Measurements from ENCODE around the gene HBP1.

The HBP1 gene

DNA sequence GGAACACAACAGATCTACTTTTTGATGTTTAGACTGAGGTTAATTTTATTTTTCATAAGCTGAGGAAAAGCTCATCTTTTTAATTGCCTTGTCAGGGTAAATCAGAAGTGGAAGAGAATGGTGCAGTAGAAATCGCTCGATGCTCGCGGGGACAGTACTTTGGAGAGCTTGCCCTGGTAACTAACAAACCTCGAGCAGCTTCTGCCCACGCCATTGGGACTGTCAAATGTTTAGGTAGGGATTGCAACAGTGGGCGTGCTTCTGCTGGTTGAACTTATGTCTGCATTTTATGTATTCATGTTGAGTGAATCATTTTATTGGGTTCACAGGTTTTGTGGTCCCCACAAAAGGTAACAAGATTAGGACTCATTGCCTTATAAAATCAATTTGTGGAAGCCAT lies 11.7 kb upstream of the HBP1 start:
- no peak for DNase-seq

DNA sequence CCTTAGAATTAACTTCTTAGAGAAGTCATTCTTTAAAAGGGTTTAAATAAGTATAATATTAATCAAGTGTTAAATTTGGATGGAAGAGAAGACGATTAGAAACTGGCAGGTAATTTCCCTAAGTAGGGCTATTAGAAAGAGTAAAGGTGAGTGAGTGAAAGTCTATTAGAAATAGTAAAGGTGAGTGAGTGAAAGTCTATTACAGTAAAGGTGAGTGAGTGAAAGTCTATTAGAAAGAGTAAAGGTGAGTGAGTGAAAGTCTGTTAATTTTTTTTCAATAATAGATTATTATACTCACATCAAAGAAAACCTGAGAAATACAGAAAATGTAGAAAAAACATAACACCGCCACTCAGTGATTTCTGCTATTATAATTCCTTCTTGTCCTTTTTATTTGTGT lies 10.8 kb upstream of the HBP1 start:
- no peak for DNase-seq

DNA sequence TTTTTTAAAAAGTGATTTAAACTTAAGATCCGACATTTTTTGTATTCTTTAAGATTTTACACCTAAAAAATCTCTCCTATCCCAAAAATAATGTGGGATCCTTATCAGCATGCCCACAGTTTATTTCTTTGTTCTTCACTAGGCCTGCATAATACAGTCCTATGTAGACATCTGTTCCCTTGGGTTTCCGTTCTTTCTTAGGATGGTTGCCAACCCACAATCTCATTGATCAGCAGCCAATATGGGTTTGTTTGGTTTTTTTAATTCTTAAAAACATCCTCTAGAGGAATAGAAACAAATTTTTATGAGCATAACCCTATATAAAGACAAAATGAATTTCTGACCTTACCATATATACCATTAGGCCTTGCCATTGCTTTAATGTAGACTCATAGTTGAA lies 8.4 kb upstream of the HBP1 start:
- DNase-seq, result no peak

DNA sequence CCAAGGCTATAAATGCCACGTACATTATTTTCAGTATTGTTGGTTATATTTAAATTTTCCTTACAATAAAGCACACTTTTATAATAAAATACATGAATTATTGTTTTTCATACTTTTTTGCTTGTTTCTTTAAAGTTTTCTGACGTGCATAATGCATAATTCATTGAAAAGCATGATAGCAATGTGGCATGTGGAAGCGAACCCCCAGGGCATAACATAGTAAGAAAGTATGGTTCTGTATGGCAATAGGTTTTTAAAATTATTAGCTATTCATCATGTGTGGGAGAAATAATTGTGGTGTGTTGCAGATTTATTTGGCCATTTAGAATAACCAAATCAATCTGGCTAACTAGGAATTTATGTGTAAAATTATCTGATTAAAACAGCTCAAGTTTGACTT lies 7.4 kb upstream of the HBP1 start:
- DNase-seq, result no peak

DNA sequence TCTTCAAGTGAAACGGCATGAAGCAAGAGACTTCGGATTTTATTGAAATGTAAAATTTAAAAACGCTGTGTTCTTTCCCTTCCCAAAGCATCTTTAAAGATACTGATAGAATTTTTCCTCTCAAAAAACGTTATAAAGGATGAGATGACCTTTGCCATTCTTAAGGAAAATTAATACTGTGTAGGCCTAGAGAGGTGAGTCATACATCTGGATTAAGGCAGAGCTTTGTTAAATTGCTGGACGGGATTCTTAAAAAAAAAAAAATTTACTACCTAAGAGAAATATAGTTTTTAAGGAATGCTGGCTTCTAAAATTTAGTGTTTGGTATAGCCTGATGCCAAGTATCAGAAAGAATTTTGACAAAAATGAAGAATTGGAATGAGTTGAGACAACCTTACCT lies 6.3 kb upstream of the HBP1 start:
- DNase-seq, result no peak

DNA sequence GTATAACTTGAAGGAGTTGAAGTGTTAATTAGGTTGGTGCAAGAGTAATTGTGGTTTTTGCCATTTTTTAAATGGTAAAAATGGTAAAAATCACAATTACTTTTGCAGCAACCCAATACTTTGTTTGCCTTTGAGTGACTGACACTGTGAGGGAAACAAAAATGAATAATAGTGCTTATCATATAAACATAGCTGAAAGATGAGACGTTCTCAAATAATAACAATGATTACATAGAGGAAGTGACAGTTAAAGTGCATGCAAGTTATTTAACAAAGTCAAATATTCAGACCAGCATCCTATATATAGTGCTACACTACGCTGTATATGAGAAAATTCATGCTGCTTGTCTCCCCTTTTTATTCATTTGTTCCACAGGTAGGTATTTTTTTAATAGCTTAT lies 4.7 kb upstream of the HBP1 start:
- DNase-seq, result no peak

DNA sequence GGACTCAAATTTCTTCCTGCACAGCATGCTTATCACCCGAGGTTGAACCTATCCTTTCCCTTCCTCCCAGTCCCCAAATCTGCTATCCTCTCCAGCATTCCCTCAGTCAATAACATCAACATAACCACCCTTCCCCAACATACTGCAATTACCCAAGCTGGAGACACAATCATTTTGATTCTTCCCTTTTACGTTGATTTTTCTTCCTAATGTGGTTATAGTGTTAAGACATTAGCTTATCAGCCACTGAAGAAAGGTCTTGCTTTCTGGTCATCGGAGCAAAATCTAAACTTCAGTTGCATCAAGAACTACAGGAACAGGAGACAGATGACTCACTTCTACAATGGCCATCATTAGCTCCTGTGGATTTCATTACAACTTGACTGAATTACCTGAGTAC lies 3.5 kb upstream of the HBP1 start:
- DNase-seq, result no peak

DNA sequence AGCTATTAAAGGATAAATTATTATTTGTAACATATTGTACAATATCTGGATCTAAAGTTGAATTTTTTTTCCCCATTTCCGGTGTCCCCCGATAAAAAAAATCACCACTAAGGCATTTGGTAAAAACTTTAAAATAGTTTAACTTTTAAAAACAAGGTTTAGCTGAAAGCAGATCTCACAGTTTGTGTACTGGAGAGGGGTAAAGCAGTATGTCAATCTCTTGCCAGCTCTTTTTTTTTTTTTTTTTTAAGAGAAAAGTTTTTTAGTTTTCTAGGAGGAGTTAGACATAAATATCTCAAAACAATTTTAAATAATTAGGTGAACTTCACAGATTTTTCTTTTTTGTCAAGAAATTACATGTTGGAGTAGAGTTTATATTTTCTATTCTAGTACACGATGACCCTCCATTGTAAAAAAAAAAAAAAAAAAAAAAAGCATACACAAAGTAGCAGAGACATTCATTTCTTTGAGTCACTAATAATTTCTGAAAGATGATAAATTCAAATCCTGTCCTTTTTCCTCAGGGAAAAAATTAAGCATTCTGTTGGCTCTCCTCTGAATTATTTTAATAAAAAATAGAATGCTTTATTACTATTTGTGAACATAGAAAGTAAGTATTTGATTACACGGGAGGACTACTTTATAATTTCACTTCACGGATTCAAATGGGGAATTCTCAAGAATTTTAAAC lies 1.9 kb upstream of the HBP1 start:
- no peak for DNase-seq

DNA sequence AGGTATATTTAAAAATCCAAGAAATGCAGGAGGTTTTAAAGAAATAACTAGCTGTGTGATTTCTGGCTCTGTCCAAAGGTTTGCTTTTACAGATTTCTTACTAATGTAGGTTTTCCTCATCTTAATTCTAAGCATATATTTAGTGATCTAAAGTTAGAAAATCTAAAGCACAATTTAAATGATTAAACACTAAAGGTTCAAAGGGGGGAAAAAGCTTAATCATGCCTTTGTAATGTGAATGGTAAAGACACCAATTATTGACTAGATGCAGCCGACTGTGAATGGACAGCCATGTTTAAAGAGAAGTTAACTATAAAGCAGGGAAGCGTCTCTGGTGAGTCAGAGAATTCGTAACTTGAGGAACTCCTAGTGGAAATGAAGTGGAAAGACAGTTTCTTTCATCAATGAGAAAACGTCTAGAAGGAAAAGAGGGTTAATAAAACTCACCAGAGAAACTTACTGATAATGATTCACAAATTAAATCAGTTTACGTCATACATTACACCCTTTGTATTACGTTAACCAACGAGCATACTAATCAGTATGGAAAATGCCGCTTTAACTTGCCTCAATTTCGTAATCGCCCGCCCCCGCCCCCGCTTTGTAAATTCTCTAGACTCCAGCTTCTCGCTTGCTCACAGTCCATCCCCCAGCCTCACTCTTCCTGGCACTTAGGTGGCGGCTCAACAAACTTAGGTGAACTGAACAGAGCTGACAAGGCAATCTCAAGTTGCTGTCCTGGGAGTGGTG lies 1.1 kb upstream of the HBP1 start:
- DNase-seq, result peak; percentile 63

DNA sequence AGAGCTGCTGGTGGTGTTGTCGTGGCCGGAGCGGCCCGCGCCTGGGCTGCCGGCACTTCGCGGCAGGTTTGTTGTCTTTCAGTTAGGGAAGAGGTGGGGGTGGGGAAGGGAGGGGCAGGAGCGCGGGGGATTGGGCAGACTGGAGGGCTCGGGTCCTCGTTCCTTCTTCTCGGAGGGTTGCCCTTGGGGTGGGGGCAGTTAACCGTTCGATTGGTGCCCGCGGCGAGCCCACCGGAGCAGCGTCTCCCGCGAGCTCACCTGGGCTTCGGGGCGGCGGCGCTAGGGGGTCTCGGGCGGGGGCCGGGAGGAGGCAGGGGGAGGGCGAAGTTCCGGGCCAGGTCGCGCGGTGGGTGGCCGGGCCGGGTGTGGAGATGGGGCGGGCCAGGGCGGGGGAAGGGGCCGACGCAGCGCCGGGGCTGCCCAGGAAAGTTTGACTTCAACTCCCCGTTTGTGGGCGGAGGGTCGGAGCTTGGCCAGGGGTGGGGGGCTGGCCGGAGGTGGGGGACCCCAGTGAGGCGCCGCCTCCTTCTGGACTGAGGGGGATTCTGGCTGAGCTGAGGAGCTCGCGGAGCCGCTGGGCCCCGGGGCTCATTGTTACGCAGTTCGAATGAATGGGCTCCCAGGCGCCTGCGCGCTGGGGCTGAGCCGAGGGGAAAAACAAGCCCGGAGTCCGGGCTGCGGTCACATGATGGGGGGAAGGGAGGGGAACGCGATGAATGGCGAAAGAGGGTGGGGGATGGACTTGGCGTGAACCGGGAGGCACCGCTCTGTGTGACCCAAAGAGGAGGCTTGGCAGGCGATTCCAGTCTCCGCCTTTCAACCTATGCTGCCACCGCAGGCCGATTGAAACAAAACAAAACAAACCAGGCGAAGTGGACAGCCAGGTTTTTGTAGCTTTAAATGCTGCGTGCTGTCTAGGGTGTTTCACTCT lies 582 bp downstream of the HBP1 start:
- DNase-seq, result peak; percentile 78

DNA sequence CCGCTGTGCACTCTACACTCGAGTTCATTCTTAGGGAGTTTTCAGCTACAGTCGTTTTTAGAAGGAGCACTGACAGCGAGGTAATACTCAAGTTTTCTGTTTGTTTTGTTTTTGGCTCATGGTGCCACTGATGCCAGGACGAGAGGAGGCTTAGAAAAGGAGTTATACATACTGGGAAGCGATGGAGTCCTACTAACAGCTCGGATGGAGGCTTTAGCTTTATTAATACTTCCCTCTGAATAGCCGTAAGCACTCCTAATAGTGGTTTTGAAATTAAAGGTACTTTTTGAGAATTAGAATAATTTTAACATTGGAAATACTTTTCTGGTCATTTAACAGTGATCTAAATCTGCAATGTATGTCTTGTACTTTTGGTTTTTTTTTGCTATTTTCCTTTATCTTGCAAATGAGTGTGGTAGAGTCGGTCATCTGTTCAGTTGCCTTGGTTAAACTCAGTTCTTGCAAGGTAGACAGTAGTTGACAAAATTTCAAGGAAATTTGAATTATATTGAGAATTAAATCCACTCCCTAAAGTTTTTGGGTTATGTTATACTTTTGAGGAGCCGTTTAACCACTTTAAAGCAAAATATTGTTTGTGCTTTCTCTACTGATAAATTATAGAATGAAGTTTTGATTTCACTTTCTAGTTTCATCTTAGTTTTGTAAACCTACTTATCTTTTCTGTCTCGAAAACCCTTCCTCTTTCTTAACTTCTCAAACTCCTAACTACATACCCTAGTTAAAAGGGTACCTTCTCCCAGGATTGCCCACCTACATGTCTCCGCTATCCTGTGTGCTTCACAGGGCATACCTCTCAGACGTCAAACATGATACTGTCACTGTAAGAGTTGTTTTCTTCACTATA lies 1.5 kb downstream of the HBP1 start:
- no peak for DNase-seq

DNA sequence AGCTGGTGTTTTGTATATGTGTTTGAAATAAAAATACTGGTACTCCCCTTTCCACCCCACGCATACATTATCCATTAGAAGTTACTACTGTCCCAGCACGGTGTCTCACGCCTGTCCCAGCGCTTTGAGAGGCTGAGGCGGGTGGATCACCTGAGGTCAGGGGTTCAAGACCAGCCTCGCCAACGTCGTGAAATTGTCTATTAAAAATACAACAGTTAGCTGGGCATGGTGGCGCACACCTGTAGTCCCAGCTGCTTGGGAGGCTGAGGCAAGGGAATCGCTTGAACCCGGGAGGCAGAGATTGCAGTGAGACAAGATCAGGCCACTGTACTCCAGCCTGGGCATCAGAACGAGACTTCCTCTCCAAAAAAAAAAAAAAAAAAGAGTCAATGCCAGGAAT lies 2.7 kb downstream of the HBP1 start:
- DNase-seq, result no peak

DNA sequence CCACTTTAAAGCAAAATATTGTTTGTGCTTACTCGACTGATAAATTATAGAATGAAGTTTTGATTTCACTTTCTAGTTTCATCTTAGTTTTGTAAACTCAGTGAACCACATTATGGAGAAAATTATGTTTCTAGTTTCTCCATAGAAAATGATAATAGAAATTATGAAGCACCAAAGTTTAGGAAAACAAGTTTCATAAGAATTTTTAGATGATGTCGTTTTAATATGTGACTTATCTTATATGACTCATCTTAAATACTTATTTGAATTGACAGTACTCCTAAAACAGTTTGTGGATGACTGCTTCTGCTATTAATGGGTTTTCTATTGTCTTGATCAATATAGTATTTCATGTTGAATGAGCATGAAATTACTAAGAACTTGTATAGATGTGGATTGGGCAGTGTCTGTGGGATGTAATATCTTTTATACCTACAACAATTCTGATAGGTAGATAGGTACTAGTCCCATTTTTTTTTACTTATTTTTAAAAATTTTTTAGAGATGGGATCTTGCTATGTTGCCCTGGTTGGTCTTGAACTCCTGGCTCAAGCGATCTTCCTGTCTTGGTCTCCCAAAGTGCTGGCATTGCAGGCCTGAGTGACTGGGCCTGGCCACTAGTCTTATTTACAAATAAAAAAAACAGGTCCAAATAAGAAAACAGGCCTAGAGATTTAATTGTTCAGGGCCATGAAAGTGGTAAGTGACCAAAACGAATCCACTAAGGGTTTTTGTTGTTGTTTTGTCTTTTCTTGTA lies 3.7 kb downstream of the HBP1 start:
- DNase-seq, result no peak

DNA sequence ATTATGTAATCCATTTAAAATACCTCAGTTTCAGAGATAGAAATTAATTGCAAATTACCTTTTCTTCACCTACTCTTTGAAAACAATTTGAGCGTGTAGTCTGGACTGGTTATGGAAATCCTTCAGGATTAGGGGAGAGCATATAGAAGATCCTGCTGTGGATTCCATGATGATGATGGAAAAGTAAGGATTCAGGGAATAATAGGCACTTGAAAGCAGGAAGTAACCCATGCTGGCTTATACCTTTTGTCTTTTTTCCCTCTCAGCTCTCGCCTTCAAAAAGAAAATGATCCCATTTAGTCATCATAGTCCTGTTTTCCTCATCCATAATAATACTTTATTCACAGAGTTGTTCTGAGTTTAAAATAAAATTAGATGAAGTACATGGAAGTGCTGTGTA lies 4.4 kb downstream of the HBP1 start:
- DNase-seq, result no peak

DNA sequence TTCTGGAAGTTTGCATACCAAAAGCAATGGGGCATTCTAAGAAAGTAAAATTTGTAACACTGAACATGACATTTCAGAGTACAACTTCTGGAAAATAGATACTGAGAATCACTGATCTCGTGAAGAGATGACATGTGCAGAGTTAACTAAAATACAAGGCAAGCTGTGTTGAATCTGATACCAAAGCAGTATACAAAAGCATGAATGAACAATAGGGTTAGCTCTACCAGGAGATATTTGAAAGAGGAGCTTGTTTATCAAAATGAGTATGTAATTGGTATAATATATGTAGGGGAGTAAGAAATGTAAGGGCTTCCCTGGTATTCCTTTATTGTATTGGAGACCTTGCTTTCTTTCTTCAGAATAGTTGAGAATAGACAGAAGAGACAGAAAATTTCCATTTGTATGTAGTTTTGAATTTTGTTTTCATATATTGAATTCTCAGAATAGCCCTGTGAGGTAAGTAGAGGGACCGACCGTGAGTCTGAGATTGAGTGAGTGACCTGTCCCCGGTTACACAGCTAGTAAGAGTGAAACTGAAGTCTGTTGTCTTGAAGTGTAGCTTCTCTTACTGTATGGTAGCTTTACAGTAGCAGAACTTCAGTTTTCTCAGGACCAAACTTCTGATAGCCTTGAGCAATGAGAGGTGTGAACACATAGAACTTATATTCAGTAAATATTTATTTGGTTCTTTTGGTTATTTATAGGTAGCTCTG lies 5.0 kb downstream of the HBP1 start:
- DNase-seq, result no peak

DNA sequence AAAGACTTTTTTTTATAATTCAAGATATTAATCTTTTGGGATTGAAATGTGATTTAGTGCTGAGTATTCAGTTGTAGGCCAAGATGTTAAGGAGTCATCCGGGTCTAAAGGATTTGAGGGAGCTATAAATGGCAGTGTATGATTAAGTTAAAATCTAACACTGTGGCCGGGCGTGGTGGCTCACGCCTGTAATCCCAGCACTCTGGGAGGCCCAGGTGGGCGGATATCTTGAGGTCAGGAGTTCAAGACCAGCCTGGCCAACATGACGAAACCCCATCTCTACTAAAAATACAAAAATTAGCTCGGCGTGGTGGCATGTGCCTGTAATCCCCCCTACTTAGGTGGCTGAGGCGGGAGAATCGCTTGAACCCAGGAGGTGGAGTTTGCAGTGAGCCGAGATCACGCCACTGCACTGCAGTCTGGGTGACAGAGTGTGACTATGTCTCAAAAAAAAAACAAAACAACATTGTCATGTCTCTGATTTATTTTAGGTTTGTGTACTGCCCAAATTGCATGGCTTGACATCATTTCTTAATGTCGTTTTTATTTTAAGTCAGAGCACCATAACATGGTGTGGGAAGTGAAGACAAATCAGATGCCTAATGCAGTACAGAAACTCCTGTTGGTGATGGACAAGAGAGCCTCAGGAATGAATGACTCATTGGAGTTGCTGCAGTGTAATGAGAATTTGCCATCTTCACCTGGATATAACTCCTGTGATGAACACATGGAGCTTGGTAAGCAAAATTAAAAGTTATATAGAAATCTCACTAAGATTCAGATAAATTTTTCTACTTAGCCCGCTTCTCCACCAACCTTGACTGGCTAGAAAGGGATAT lies 10.7 kb downstream of the HBP1 start:
- no peak for DNase-seq

DNA sequence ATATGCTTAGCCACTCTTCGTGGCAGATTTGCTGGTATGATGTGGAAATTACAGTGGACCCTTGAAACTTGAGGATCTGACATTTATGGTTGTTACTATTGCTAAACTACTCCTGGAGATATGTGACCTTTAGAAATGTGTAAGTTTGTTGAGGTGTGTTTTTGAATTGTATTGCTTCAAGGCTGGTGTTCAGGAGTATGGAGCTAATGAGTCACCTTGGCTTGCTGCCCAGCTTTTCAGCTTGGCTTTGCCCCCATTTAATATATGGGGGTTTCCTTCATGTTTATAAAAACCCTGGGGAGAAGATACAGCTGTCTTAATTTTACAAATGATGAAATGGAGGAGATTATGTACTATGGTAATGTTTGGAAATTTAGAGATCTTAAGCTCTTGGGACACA lies 11.6 kb downstream of the HBP1 start:
- DNase-seq, result peak; percentile 26

DNA sequence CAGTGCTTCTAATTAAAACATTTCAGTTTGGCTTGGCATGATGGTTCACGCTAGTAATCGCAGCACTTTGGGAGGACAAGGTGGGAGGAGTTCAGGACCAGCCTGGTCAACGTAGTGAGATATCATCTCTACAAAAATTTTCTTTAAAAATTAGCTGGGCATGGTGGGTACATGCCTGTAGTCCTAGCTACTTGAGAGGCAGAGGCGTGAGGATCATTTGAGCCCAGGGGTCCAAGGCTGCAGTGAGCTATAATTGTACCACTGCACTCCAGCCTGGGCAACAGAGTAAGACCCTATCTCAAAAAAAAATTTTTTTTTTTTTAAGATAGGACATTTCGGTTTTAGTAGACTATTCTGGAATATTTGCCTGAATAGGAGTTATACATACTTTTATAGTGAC lies 12.4 kb downstream of the HBP1 start:
- no peak for DNase-seq

DNA sequence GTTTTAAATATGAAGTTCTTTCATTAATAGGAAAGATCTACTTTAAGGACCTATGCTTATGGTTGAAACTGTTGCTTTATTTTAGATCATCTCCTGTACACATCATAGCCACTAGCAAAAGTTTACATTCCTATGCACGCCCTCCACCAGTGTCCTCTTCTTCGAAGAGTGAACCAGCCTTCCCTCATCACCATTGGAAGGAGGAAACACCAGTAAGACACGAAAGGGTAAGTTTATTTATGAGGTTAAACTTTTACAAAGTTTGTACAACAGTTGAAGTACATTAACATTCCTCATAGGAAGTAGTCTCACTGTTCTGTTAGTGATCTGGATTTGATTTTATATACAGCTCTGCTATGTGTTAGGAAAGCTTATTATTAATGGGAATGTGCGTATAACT lies 16.9 kb downstream of the HBP1 start:
- no peak for DNase-seq

DNA sequence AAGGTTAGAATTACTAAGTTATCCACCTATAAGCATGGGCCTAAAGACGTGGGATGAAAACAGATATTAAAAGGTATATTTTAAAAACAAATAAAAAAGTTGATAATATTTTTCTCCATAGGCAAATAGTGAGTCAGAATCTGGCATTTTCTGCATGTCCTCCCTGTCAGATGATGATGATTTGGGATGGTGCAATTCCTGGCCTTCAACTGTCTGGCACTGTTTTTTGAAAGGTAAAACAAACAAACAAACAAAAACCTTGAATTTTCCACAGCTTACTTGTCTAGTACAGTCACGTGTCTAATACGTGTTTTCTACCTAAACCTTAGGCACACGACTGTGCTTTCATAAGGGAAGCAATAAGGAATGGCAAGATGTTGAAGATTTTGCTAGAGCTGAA lies 17.4 kb downstream of the HBP1 start:
- no peak for DNase-seq

Measured in T-helper 9 cell (primary cell).